HG03378 (cell line): ENCODE results near the gene ZNF181.

Experiments
- ATAC-seq: cut with Tn5 transposase; IDR thresholded peaks from one replicate; pipeline ENCODE4 v1.9.1; 2021; ENCODE audit warnings: mild to moderate bottlenecking, moderate library complexity; ENCODE audit not compliant: unreplicated experiment

The ZNF181 gene

DNA sequence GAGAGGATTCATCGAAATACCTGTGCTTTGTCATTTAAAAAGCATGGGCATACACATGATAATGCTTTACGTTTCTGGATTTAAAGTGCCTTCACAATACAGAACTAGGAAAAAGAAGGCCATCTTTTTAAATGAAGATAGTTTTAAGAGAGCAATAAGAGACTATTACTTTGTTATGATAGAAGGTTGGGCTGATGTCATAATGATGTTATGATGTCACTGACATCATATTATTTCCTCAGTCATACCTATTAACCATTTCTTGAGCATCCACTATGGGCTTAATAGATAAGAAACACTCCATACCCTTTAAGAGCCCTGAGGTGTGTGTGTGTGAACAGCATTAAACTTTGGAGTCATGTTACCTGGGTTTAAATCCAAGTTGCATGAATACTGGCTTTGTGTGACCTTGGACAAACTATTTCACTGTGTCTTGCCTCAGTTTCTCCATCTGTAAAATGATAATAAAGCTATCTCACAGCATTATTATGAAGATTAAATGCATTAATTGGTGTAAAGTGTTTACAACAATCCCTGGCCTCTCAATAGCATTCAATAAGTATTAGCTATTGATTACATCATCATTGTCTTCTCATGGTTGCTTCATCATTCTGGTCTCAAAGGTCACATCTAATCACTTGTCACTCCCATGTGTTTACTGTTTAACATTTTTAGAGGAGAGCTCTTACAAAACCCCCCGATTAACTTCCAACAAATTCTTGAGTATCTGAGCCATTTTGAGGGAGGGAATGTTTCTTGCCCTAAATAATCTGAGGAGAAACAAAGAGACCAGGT, 11.1 kb downstream of the ZNF181 start:
- no peak for ATAC-seq

DNA sequence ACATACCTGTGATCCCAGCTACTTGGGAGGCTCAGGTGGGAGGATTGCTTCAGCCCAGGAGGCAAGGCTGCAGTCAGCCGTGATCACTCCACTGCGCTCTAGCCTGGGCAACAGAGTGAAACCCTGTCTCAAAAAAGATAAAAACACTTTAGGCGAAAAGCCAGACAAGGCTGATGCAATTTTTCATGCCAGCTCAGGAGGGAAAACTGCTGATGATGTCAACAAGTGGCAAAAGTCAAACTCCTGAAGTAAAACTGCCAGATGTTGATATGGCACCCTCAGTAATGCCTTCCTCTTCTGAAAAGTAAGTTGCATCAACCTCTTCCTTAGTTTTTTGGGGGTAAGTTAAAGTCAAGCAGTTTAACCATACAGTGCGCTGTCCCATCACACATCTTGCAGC, 23.4 kb downstream of the ZNF181 start:
- no peak for ATAC-seq

DNA sequence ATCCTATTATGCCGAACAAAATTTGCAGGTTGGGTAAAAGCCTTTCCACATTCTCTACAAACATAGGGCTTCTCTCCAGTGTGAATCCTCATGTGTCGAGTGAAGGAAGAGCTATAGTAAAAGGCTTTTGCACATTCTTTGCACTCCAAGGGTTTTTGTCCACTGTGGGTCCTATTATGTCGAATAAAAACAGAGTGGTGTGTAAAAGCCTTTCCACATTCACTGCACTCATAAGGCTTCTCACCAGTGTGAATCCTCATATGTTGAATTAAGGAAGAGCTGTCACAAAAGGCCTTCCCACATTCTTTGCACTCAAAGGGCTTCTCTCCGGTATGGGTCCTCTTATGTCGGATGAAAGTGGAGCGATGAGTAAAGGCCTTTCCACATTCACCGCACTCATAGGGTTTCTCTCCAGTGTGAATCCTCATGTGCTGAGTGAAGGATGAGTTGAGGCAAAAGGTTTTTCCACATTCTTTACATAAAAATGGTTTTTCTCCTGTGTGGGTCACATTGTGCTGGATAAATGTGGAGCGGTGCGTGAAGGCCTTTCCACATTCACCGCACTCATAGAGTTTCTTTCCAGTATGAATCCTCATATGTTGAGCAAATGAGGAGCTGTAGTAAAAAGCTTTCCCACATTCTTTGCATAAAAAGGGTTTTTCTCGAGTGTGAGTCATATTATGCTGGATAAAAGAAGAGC, 25.3 kb downstream of the ZNF181 start:
- ATAC-seq: no peak

DNA sequence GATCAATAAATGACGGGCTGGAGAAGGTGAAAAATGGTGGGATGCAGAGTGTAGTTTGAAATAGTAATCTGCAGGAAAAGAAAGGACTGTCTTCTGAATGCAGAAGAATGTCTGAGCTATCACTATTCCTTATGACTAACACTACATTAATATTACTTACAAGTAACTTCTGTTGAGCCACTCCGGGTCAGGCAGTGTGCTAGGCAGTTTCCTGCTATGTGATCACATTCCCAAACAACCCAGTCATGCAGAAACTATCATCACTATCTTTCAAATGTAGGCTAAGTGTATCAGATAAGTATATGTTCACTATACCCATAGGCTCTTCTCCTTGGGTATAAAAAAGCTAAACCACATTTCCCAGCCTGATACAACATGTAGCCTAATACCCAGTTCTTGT, 32.3 kb downstream of the ZNF181 start:
- no peak for ATAC-seq

DNA sequence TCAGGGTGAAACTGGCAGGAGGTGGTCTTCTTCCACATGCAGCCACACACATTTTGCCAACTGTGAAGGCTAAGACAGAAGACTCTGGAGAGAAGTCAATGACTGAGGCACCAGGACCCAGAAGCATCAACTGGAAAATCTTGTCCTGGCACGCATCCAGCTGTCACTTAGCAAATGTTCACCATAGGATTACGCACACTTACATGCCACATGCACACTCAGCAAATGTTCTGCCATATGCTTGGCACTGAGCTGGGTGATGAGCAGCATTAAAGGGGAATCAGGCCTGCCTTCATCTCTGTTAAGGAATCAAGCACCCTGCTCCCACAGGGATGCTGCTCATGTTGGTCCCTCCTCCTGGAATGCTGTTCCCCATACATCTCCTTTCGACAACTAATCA, 33.9 kb downstream of the ZNF181 start:
- no peak for ATAC-seq

DNA sequence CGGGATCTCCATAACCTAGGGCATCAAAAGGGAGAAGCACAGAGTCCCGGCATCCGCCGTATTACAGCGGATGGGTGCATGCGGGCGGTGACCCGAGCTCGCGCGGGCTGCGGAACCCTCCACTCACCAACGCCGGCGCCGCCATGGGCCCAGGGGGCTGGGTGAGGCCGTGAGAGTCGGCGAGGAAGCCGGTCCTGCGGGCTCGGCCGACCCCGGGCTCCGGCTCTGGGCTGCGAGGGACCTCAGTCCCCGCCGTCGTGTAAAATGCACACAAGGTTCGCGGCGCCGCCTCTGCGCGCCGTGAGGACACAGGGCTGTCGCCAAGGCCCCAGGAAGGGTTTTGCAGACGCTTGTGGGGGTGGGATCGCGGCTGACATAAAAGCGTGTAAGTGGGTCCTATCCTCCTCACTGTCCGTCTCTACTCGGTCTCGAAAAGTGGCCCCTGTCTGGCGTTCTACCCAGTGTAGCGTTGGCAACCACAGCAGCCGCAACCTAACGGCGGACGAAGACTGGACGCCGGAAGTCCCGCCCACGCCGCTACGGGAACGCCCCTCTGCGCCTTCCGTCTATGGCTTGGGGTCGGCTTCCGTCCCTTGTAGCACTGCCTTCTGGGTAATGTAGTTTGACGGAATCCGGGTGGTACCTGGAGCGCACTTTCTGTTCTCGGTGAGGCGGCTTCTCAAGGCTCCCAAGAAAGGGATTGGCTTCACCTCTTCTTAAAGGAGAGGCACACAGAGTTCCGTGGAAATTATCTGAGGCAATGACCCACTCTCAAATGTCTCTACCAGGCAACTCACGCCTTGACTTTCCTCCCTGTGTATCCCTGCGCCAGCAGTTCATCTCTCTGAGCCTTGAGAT, 38.9 kb downstream of the ZNF181 start, which contains the start of gene ZNF599:
Gene ZNF599, minus strand, starts transcription at position 519 of the 858 bp plus-strand sequence. Its CDS starts 374 bp downstream, at position 145.
- peak; percentile 94 for ATAC-seq

DNA sequence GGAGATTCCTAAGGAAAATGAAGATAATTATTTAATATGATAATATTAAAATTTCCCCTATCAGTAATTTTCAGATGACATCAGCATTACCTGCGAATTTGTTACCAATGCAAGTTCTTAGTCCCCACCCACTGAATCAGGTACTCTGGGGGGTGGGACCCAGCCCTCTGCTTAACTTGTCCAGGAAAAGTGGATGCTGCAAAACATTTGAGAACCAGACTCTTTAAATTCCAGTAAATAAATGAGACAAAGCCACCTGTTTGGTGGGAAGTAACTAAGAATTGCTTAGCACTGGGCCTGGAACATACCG, 39.5 kb downstream of the ZNF181 start:
- ATAC-seq: no peak

DNA sequence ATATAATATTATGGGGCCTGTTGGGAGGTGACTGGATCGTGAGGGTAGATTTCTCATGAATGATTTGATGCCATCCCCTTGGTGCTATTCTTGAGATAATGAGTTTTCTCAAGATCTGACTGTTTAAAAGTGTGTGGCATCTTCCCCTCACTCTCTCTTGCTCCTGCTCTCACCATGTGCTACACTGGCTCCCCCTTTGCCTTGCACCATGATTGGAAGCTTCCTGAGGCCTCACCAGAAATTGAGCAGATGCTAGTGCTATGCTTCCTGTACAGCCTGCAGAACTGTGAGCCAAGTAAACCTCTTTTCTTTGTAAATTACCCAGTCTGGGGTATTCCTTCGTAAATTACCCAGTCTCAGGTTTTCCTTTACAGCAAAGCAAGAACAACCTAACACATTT, 40.8 kb downstream of the ZNF181 start:
- no peak for ATAC-seq

DNA sequence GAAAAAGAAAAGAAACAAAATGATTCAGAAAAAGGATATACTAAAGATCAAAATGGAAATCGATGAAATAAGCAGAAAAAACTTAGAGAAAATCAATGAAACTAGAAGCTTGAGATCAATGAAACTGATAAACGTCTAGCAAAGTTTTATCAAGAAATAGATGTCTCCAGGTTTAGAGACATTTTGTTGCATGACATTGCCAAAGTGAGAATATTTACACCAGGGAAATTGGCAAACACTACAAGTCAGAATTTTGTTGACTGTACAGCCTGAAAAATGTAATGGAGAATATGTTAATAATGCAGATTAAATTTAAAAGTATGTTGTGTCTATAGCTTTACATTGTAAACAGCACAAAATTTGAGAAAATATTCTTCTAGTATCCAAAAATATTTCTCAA, 44.3 kb downstream of the ZNF181 start:
- ATAC-seq: no peak

DNA sequence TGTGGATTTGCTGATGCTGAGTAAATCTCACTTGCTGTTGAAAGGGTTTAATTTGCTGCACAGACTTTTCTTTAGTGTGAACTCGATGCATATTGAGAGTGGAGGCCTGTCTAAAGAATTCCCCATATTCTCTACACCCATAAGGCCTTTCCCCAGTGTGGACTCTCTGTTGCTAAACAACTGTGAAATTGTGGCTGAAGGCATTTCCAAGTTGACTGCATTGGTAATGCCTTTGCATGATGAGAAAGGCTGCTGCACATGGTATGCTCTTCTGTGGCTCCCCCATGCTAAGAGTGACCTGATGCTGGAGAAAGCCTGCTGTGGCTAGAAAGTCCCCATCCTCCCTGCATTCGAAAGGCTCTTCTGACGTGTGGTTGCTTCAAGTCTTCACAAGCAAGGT, 45.6 kb downstream of the ZNF181 start:
- no peak for ATAC-seq

DNA sequence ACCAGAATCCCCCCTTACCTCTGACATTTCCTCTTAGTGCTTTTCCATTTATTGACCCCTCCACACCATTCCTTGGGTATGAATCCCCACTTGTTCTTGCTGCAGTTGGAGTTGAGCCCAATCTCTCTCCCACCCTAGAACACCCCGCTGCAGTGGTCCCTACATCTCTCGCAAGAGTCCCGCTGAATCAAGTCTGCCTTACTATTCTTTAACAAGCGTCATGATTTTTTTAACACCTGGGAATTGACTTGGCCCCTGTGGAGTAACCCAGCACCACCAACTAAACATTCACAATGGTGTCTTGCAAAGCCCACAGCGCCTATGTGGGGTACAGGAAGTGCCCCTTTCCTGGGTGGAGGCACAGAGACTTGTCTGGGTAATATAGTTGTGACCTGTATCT, 52.2 kb downstream of the ZNF181 start:
- no peak for ATAC-seq

DNA sequence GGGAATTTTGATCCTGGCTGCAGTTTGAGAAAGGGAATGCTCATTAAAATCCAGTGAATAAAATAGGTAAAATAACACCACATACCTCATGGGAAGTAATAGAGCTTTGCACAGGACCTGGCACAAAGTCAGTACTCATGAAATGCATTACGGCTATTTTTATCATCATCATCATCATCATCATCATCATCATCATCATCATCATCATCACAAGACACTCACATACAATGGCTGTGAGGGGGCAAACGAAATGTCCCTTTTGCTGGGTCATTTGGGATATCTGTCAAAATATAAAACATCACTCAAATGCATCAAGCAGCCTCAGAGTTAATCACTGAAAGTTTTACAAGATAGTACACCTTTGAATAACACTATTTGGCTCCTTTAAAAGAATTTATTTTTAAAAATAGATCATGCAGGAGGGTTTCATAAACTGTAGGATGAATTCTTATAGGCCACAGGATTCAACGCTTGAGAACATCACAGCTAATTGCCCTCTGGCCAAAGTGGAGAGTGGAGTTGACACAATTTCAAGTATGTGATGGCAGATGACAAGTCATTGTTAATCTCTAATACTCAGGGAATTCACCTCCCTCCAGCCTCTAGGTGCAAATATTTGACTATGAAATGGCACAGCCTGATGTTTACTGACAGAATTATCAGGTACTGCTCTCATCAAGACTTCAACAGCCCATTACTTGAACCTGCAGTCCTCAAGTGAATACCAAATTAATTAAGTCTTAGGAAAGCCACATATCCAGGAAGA, 53.2 kb downstream of the ZNF181 start:
- no peak for ATAC-seq

DNA sequence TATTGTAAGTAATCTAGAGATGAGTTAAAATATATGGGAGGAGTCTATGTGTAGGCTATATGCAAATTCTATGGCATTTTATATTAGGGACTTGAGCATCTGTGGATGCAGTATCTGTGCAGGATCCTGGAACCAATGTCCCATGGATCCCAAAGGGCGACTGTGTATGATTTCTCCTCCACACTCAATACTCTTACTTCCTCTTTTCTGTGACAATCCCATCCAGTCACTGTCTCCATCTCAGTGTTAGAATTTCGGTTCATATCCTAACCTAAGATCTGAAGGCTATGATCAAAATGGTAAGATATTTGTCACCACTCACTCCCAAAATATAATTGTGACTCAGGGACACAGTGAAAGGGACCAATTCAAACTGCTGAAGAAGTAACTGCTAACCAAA, 54.0 kb downstream of the ZNF181 start:
- no peak for ATAC-seq

DNA sequence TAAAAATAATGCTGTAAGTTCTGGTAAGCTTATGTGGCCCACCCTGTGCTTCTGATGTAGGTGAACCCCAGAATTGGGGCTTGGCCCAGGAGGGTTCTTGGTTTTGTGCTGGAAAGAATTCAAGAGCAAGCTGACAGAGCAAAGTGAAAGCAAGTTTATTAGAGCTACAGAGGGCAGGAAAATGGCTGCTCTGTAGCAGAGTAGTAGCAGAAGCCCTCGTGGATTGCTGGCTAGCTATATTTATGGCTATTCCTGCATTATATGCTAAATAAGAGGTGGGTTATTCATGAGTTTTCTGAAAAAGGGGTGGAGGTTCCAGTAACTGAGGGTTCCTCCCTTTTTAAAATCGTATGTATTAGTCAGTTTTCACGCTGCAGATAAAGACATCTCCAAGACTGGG, 59.5 kb downstream of the ZNF181 start:
- no peak for ATAC-seq

DNA sequence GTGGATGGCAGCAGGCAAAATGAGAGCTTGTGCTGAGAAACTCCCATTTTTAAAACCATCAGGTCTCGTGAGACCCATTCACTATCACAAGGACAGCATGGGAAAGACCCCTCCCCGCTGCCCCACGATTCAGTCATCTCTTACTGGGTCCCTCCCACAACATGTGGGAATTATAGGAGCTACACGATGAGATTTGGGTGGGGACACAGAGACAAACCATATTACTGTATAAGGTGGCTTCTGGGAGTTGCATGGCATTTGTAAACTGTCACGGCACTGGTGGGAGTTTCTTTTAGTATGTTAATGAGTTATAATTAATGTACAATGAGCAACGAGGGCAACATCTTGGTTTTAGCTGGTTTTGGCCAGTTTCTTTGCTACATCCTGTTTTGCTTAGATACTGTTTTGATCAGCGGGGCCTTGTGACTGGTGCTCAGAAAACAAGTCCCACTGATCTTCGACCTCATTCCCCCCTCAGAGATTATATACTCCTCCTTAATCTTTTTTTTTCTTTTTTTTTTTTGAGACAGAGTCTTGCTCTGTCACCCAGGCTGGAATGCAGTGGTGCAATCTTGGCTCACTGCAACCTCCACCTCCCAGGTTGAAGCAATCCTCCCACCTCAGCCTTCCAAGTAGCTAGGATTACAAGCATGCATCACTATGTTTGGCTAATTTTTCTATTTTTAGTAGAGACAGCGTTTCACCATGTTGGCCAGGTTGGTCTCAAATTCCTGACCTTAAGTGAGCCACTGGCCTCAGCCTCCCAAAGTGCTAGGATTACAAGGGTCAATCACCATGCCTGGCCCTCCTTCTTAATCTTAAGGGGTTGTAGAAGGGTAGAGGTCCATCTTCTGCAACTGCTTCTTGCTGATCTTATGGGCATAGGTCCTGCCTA, 60.3 kb downstream of the ZNF181 start:
- no peak for ATAC-seq
